ENCODE measurements around the gene CCSER1. TPM values are rescaled to one million over a fixed set of nuclear protein-coding genes. Genes with fewer than 3 reads are reported as not detected.
A peak's percentile ranks its signal among the peaks of the same experiment; 100 is the strongest.

CCSER1 gene
- total and polyA plus RNA-seq, 2 of the 8 experiments (the other 6 are each of a cell fraction or from before 2014, with no cell fraction given): 0.26 to 0.84 TPM

DNA sequence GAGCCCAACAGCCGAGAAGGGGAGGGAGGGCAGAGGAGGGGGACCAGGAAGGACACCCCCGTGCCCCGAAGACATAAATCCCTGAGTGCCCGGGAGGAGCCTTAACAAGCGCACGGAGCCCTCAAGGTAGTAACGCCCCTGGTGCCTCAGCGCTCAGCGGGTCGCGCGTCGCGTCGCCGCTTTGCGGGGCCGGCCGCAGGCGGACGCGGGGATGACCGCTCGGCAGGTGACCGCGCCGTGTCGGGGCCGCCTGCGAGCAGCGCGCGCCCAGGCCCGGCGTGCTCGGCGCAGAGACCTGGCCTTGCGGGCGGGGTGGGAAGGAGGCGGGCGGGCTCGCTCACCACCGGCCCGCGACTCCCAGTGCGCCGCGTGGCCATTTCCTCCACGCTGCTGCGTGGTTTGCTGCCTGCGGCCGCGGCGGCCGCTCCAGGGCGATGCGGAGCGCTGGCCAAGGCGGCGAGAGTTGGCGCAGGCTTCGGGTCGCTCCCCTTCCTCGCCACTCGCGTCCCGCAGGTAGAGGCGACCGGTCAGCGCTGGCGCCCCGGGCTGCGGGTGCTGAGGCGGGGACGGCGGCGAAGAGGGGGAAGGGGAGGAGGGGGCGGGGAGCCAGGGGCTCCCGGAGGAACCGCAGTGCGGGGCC is 632 bp downstream of the CCSER1 start (continued):
- TF ChIP-seq, protein P1, sequence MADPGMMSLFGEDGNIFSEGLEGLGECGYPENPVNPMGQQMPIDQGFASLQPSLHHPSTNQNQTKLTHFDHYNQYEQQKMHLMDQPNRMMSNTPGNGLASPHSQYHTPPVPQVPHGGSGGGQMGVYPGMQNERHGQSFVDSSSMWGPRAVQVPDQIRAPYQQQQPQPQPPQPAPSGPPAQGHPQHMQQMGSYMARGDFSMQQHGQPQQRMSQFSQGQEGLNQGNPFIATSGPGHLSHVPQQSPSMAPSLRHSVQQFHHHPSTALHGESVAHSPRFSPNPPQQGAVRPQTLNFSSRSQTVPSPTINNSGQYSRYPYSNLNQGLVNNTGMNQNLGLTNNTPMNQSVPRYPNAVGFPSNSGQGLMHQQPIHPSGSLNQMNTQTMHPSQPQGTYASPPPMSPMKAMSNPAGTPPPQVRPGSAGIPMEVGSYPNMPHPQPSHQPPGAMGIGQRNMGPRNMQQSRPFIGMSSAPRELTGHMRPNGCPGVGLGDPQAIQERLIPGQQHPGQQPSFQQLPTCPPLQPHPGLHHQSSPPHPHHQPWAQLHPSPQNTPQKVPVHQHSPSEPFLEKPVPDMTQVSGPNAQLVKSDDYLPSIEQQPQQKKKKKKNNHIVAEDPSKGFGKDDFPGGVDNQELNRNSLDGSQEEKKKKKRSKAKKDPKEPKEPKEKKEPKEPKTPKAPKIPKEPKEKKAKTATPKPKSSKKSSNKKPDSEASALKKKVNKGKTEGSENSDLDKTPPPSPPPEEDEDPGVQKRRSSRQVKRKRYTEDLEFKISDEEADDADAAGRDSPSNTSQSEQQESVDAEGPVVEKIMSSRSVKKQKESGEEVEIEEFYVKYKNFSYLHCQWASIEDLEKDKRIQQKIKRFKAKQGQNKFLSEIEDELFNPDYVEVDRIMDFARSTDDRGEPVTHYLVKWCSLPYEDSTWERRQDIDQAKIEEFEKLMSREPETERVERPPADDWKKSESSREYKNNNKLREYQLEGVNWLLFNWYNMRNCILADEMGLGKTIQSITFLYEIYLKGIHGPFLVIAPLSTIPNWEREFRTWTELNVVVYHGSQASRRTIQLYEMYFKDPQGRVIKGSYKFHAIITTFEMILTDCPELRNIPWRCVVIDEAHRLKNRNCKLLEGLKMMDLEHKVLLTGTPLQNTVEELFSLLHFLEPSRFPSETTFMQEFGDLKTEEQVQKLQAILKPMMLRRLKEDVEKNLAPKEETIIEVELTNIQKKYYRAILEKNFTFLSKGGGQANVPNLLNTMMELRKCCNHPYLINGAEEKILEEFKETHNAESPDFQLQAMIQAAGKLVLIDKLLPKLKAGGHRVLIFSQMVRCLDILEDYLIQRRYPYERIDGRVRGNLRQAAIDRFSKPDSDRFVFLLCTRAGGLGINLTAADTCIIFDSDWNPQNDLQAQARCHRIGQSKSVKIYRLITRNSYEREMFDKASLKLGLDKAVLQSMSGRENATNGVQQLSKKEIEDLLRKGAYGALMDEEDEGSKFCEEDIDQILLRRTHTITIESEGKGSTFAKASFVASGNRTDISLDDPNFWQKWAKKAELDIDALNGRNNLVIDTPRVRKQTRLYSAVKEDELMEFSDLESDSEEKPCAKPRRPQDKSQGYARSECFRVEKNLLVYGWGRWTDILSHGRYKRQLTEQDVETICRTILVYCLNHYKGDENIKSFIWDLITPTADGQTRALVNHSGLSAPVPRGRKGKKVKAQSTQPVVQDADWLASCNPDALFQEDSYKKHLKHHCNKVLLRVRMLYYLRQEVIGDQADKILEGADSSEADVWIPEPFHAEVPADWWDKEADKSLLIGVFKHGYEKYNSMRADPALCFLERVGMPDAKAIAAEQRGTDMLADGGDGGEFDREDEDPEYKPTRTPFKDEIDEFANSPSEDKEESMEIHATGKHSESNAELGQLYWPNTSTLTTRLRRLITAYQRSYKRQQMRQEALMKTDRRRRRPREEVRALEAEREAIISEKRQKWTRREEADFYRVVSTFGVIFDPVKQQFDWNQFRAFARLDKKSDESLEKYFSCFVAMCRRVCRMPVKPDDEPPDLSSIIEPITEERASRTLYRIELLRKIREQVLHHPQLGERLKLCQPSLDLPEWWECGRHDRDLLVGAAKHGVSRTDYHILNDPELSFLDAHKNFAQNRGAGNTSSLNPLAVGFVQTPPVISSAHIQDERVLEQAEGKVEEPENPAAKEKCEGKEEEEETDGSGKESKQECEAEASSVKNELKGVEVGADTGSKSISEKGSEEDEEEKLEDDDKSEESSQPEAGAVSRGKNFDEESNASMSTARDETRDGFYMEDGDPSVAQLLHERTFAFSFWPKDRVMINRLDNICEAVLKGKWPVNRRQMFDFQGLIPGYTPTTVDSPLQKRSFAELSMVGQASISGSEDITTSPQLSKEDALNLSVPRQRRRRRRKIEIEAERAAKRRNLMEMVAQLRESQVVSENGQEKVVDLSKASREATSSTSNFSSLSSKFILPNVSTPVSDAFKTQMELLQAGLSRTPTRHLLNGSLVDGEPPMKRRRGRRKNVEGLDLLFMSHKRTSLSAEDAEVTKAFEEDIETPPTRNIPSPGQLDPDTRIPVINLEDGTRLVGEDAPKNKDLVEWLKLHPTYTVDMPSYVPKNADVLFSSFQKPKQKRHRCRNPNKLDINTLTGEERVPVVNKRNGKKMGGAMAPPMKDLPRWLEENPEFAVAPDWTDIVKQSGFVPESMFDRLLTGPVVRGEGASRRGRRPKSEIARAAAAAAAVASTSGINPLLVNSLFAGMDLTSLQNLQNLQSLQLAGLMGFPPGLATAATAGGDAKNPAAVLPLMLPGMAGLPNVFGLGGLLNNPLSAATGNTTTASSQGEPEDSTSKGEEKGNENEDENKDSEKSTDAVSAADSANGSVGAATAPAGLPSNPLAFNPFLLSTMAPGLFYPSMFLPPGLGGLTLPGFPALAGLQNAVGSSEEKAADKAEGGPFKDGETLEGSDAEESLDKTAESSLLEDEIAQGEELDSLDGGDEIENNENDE (IDR thresholded peaks at IDR 0.05; ENCODE audit: insufficient replicate concordance, low read length): no peak
- TF ChIP-seq CBX5 (IDR thresholded peaks at IDR 0.05; ENCODE audit: low read depth, low read length): no peak
- TF ChIP-seq HDAC2 (IDR thresholded peaks at IDR 0.05; ENCODE audit: borderline replicate concordance in 1 of 2, low read depth in 2 of 2, low read length in 2 of 2): 0 out of 4 replicates have a peak, but pooled peaks of 1 of the 2 experiments have one; percentile 3
- TF ChIP-seq, protein P2, sequence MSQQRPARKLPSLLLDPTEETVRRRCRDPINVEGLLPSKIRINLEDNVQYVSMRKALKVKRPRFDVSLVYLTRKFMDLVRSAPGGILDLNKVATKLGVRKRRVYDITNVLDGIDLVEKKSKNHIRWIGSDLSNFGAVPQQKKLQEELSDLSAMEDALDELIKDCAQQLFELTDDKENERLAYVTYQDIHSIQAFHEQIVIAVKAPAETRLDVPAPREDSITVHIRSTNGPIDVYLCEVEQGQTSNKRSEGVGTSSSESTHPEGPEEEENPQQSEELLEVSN (IDR thresholded peaks at IDR 0.05): 0 out of 2 replicates have a peak, but pooled peaks have one; percentile 18
- TF ChIP-seq SP4 (IDR thresholded peaks at IDR 0.05; ENCODE audit: low read length): no peak
- TF ChIP-seq SUZ12 (IDR thresholded peaks at IDR 0.05; ENCODE audit: low read length): peak; percentile 53; the same call in 1 of the 2 replicates
- TF ChIP-seq NRF1 (IDR thresholded peaks at IDR 0.05; ENCODE audit: low read depth, low read length): no peak
- no peak for TF ChIP-seq TCF12 (IDR thresholded peaks at IDR 0.05; ENCODE audit: low read depth, low read length)
- peak; percentile 75 for TF ChIP-seq KDM4A (IDR thresholded peaks at IDR 0.05; ENCODE audit: low read depth, low read length, severe bottlenecking)
- TF ChIP-seq JUN (IDR thresholded peaks at IDR 0.05; ENCODE audit: low read depth, low read length): no peak
